Hepatocyte (in vitro differentiated cells): ENCODE data around the gene SCAI. TPM values are rescaled to one million over a fixed set of nuclear protein-coding genes. Genes with fewer than 3 reads are reported as not detected.

Source experiments
- DNase-seq: peaks from one replicate; pipeline ENCODE4 v3.0.0-alpha.2; 2016; ENCODE audit warnings: low spot score
- H2AFZ ChIP-seq: fragments of 200-600 bp; sonication (generic); 2 replicates; pipeline ENCODE4 v1.6.0; 2016; ENCODE audit warnings: antibody characterized with exemption, mild to moderate bottlenecking
- H3K27ac ChIP-seq: fragments of 200-600 bp; sonication (generic); 2 replicates; pipeline ENCODE4 v1.5.1; 2016; ENCODE audit warnings: mild to moderate bottlenecking
- H3K27me3 ChIP-seq: fragments of 200-600 bp; sonication (generic); 2 replicates; pipeline ENCODE4 v1.6.1; 2016
- H3K36me3 ChIP-seq: fragments of 200-600 bp; sonication (generic); replicated peaks from 2 replicates; pipeline ENCODE4 v1.5.1; 2016; ENCODE audit warnings: low read depth; ENCODE audit not compliant: insufficient read depth
- H3K4me1 ChIP-seq: fragments of 200-600 bp; sonication (generic); 2 replicates; pipeline ENCODE4 v1.5.1; 2016; ENCODE audit warnings: mild to moderate bottlenecking, moderate library complexity; ENCODE audit not compliant: insufficient read depth
- H3K4me2 ChIP-seq: fragments of 200-600 bp; sonication (generic); 2 replicates; pipeline ENCODE4 v1.6.0; 2016
- H3K4me3 ChIP-seq: fragments of 200-600 bp; sonication (generic); 2 replicates; pipeline ENCODE4 v1.5.1; 2016; ENCODE audit warnings: mild to moderate bottlenecking
- H3K79me2 ChIP-seq: fragments of 200-600 bp; sonication (generic); 2 replicates; pipeline ENCODE4 v1.6.0; 2017; ENCODE audit warnings: mild to moderate bottlenecking
- H3K9me2 ChIP-seq: fragments of 200-600 bp; sonication (generic); replicated peaks from 2 replicates; pipeline ENCODE4 v1.6.0; 2017; ENCODE audit warnings: mild to moderate bottlenecking; ENCODE audit not compliant: insufficient read depth
- H3K9me3 ChIP-seq: fragments of 200-600 bp; sonication (generic); 2 replicates; pipeline ENCODE4 v1.5.1; 2016; ENCODE audit warnings: low read depth, mild to moderate bottlenecking
- H4K20me1 ChIP-seq: fragments of 200-600 bp; sonication (generic); 2 replicates; pipeline ENCODE4 v1.6.0; 2016; ENCODE audit warnings: mild to moderate bottlenecking; ENCODE audit not compliant: insufficient read depth, poor library complexity, severe bottlenecking
- EZH2 ChIP-seq: fragments of 200-600 bp; sonication (generic); IDR thresholded peaks from 2 replicates; pipeline ENCODE4 v1.6.1; 2016; ENCODE audit warnings: antibody characterized with exemption, mild to moderate bottlenecking, borderline replicate concordance
- EZH2phosphoT487 ChIP-seq: fragments of 200-600 bp; sonication (generic); IDR thresholded peaks from one replicate; pipeline ENCODE4 v1.6.1; 2018; ENCODE audit warnings: antibody characterized with exemption, mild to moderate bottlenecking, low read depth, moderate library complexity; ENCODE audit not compliant: unreplicated experiment, severe bottlenecking
- WGBS: methylation state at CpG from one replicate; pipeline ENCODE4 v1.1.6; 2016; ENCODE audit warnings: low lambda C conversion rate; ENCODE audit errors: missing lambda C conversion rate; 5-methylcytosine and 5-hydroxymethylcytosine counted together
- polyA plus RNA-seq: library from polyadenylated mRNA; unstranded; fragments of >200 nt; fragmentation: Nextera tagmentation; extraction: Ambion mirVana; gene quantifications from 2 replicates; pipeline ENCODE4 v1.2.1, GENCODE V29; 2016
- total RNA-seq: library from RNA; depleted of rRNA; stranded (reverse); fragments of >200 nt; gene quantifications from 2 replicates; pipeline ENCODE4 v1.2.3, GENCODE V29; 2014
- TF ChIP-seq, protein P1 (sequence below): fragments of 200-600 bp; sonication (generic); IDR thresholded peaks from 2 replicates; pipeline ENCODE4 v1.5.1; 2016; ENCODE audit warnings: antibody characterized with exemption, mild to moderate bottlenecking; ENCODE audit not compliant: poor library complexity

SCAI gene
- total and polyA plus RNA-seq, 2 experiments from 2014 or later: 0.97 to 10.5 TPM

DNA sequence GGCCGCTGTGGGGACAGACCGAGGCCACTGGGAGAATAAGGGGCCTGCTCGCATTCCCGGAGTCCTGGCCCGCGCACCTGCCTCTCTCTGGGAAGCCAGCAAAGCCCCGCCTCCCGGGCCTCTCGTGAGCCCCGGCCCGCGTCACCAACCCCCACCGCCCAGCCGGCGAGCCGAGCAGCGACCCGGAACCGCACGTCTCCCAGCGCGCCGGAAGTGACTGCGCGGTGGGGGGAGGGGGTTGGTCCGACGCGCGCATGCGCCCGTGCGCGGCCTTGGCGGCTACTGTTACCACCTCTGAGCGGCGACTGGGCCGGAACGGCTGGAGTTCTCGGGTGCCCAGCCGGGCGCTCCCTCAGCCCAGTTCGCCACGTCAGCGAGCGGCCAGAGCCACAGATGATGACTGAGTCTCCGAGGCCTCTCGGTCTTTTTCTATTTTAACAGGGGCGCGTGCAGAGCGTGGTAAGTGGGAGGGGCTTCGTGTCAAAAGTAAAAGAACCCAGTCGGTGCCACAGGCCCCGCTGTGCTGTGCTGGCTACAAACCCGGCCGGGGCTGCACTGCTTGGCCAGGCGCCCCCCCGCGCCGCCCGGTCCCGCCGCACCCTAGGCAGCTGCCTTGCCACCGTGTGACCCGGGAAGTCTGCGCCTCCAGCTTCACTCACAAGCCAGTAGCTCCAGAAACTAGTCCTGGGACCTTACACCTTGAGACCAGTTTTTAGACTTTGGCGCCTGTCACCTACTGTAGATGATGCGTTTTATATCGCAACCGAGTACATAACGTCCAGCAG lies 202.2 kb downstream of the SCAI start, which contains the start of gene GOLGA1:
Gene GOLGA1 (minus strand): TSS at position 190 of the 785 bp plus-strand sequence. CDS start 2,372 bp downstream, outside the sequence.
- no peak for TF ChIP-seq EZH2phosphoT487
- TF ChIP-seq, protein P1, sequence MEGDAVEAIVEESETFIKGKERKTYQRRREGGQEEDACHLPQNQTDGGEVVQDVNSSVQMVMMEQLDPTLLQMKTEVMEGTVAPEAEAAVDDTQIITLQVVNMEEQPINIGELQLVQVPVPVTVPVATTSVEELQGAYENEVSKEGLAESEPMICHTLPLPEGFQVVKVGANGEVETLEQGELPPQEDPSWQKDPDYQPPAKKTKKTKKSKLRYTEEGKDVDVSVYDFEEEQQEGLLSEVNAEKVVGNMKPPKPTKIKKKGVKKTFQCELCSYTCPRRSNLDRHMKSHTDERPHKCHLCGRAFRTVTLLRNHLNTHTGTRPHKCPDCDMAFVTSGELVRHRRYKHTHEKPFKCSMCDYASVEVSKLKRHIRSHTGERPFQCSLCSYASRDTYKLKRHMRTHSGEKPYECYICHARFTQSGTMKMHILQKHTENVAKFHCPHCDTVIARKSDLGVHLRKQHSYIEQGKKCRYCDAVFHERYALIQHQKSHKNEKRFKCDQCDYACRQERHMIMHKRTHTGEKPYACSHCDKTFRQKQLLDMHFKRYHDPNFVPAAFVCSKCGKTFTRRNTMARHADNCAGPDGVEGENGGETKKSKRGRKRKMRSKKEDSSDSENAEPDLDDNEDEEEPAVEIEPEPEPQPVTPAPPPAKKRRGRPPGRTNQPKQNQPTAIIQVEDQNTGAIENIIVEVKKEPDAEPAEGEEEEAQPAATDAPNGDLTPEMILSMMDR: no peak
- TF ChIP-seq EZH2: no peak
- H3K27ac ChIP-seq: peak within 1 kb of the TSS; percentile 95
- H3K9me3 ChIP-seq: no peaks in the 10 kb centered on the region
- peak within 1 kb of the TSS; percentile 83 for H2AFZ ChIP-seq
- H4K20me1 ChIP-seq: no peaks in the 10 kb centered on the region
- H3K4me3 ChIP-seq: peak within 1 kb of the TSS; percentile 75
- no peaks in the 10 kb centered on the region for H3K9me2 ChIP-seq
- no peaks in the 10 kb centered on the region for H3K27me3 ChIP-seq
- DNase-seq: peak; percentile 99
- WGBS: 1% methylated on average over 49 of the region's 70 CpGs
- H3K4me1 ChIP-seq: peaks cover 5% of the 10 kb centered on the region
- H3K79me2 ChIP-seq: no peaks in the 10 kb centered on the region
- peak within 1 kb of the TSS; percentile 87 for H3K4me2 ChIP-seq
- H3K36me3 ChIP-seq: no peaks in the 10 kb centered on the region

DNA sequence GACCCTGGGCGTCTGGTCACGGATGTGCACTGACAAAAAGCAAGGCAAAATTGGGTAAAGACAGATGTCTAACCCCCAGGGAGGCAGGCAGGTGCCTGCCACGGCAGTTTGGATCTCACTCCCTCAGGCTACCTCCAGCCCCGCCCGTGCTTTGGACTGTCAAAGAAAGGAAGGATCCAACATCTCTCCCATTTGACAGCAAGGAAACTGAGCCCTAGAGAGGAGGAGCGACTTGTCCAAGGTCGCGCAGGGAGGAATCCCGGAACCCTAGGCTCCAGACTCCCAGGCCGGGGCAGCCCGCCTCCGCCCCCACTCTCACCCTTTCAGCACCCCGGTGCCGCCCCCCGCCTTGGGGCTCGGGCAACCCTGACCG lies 202.8 kb downstream of the SCAI start:
- H2AFZ ChIP-seq: peak overlapping the region; percentile 83
- H3K9me2 ChIP-seq: no peaks in the 10 kb centered on the region
- no peaks in the 10 kb centered on the region for H3K36me3 ChIP-seq
- under 1% methylated on average over 17 of the region's 17 CpGs for WGBS
- H3K79me2 ChIP-seq: no peaks in the 10 kb centered on the region
- peak overlapping the region; percentile 64 for H3K4me3 ChIP-seq
- H3K4me1 ChIP-seq: peaks cover 5% of the 10 kb centered on the region
- peak overlapping the region; percentile 87 for H3K4me2 ChIP-seq
- H3K9me3 ChIP-seq: no peaks in the 10 kb centered on the region
- H3K27ac ChIP-seq: peak overlapping the region; percentile 95
- no peak for DNase-seq
- H4K20me1 ChIP-seq: no peaks in the 10 kb centered on the region
- H3K27me3 ChIP-seq: no peaks in the 10 kb centered on the region
- TF ChIP-seq, protein P1: no peak
- TF ChIP-seq EZH2phosphoT487 (no peak), EZH2 (no peak)

DNA sequence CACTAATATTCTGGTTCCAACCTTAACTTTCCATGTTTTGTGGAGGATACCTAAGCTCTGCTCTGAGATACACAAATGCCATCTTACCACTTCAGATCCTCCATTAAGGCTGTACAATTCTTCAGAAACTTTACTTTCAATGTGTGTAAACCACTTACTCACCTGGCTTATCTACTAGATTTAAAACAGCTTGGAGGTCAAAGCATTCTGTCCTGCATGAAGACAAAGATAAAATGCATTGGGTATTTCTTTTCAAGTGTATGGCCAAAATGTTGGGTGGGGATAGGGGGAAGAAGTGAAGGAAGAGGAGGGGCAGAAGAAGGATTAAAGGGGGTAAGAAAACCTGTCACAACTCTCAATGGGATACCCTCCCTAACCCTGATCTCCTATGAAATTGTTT lies 203.4 kb downstream of the SCAI start:
- Histone ChIP-seq H3K4me2 (peak overlapping the region; percentile 87), H3K27ac (peak overlapping the region; percentile 95), H3K4me3 (peak overlapping the region; percentile 64), H4K20me1 (no peaks in the 10 kb centered on the region), H3K4me1 (peaks cover 5% of the 10 kb centered on the region), H3K36me3 (no peaks in the 10 kb centered on the region), H3K79me2 (no peaks in the 10 kb centered on the region), H3K9me2 (no peaks in the 10 kb centered on the region), H2AFZ (peak overlapping the region; percentile 83), H3K27me3 (no peaks in the 10 kb centered on the region), H3K9me3 (no peaks in the 10 kb centered on the region)
- no peak for DNase-seq
- TF ChIP-seq EZH2phosphoT487 (no peak), EZH2 (no peak)
- TF ChIP-seq, protein P1: no peak
